MM.1S (cell line): Measurements from ENCODE around the gene LIPI.

Source experiments
- DNase-seq: peaks from one replicate; pipeline ENCODE4 v3.0.0-alpha.2; 2015
- H2AFZ ChIP-seq: fragments of 300-600 bp; sonication (generic); 2 replicates; pipeline ENCODE4 v1.6.0; 2016; ENCODE audit warnings: antibody characterized with exemption, low read length
- H3F3A ChIP-seq: fragments of 300-600 bp; sonication (generic); 2 replicates; pipeline ENCODE4 v1.6.1; 2016; ENCODE audit warnings: mild to moderate bottlenecking, antibody characterized with exemption, low read length, moderate library complexity, mixed read lengths; ENCODE audit not compliant: insufficient read depth
- H3K27ac ChIP-seq: fragments of 300-600 bp; sonication (generic); 2 replicates; pipeline ENCODE4 v1.5.1; 2016; ENCODE audit warnings: mild to moderate bottlenecking, low read length
- H3K27me3 ChIP-seq: fragments of 300-600 bp; sonication (generic); replicated peaks from 2 replicates; pipeline ENCODE4 v1.6.0; 2016; ENCODE audit warnings: low read length; ENCODE audit not compliant: insufficient read depth
- H3K36me3 ChIP-seq: fragments of 300-600 bp; sonication (generic); replicated peaks from 2 replicates; pipeline ENCODE4 v1.6.1; 2016; ENCODE audit warnings: mild to moderate bottlenecking, low read length, mixed read lengths; ENCODE audit not compliant: insufficient read depth
- H3K4me1 ChIP-seq: fragments of 300-600 bp; sonication (generic); 2 replicates; pipeline ENCODE4 v1.6.1; 2016; ENCODE audit warnings: low read length, mixed read lengths
- H3K4me2 ChIP-seq: fragments of 300-600 bp; sonication (generic); 2 replicates; pipeline ENCODE4 v1.6.0; 2016; ENCODE audit warnings: low read depth, low read length
- H3K4me3 ChIP-seq: fragments of 300-600 bp; sonication (generic); 2 replicates; pipeline ENCODE4 v1.5.1; 2016; ENCODE audit warnings: low read length, mixed read lengths
- H3K79me2 ChIP-seq: fragments of 300-600 bp; sonication (generic); 2 replicates; pipeline ENCODE4 v1.6.1; 2016; ENCODE audit warnings: mixed run types, low read length, mixed read lengths
- H3K9ac ChIP-seq: fragments of 300-600 bp; sonication (generic); 2 replicates; pipeline ENCODE4 v1.6.1; 2016; ENCODE audit warnings: low read length, mixed read lengths
- H3K9me2 ChIP-seq: fragments of 300-600 bp; sonication (generic); replicated peaks from 2 replicates; pipeline ENCODE4 v1.6.1; 2016; ENCODE audit warnings: mild to moderate bottlenecking, low read length, mixed read lengths; ENCODE audit not compliant: insufficient read depth
- H3K9me3 ChIP-seq: fragments of 300-600 bp; sonication (generic); replicated peaks from 2 replicates; pipeline ENCODE4 v1.6.1; 2016; ENCODE audit warnings: mild to moderate bottlenecking, low read length, mixed read lengths; ENCODE audit not compliant: insufficient read depth
- H4K20me1 ChIP-seq: fragments of 300-600 bp; sonication (generic); 2 replicates; pipeline ENCODE4 v1.6.1; 2016; ENCODE audit warnings: mild to moderate bottlenecking, low read length, moderate library complexity, mixed read lengths; ENCODE audit not compliant: insufficient read depth
- CTCF ChIP-seq: fragments of 300-600 bp; sonication (generic); IDR thresholded peaks from 2 replicates; pipeline ENCODE4 v1.5.1; 2016; ENCODE audit warnings: antibody characterized with exemption, low read length, mixed read lengths
- EZH2 ChIP-seq: fragments of 300-600 bp; sonication (generic); optimal IDR thresholded peaks from 2 replicates; pipeline ENCODE3; 2017; ENCODE audit warnings: low read depth, mild to moderate bottlenecking, antibody characterized with exemption, low read length, mixed read lengths
- EZH2phosphoT487 ChIP-seq: fragments of 300-600 bp; sonication (generic); IDR thresholded peaks from 2 replicates; pipeline ENCODE4 v1.6.1; 2018; ENCODE audit warnings: antibody characterized with exemption, low read length

The LIPI gene

DNA sequence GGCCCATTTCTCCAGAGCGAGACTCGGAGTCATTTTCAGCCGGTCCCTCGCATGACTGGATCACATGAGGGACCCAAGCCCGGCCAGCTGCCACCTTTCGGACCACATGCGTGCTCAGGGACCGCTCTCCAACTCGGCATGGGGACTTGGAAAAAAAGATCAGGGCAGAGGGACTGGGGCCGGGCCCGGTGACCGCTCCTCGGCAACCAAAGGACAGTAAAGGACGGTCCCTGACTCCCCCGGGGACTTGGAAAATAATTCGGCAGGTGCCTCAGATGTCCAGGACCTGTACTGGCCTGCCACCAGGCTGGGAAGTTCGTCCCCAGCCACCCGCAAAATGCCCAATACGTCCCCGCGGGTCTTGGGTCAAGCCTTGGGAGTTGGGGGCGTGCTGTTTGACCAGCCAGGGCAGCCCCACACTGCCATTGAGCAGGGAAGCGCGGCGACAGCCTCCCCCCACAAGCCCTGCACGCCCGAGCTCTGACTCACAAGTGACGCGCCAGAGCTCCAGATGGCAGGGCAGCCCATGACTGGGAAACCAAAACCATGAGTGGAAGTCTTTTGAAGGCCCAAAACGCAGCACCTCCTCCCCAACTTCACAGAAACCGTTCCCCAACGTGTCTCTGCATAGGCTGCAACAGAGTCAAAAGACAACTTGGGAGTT is 134.5 kb downstream of the LIPI start:
- H3K27me3 ChIP-seq: no peaks in the 10 kb centered on the region
- H3F3A ChIP-seq: no peaks in the 10 kb centered on the region
- no peak overlapping the region for H3K4me2 ChIP-seq
- no peaks in the 10 kb centered on the region for H3K79me2 ChIP-seq
- H3K4me3 ChIP-seq: no peak overlapping the region
- no peaks in the 10 kb centered on the region for H3K9me2 ChIP-seq
- H3K4me1 ChIP-seq: no peaks in the 10 kb centered on the region
- no peak for TF ChIP-seq EZH2phosphoT487
- TF ChIP-seq EZH2: no peak
- no peak for TF ChIP-seq CTCF
- H4K20me1 ChIP-seq: no peaks in the 10 kb centered on the region
- no peaks in the 10 kb centered on the region; the same call in 1 of the 2 replicates for H3K9me3 ChIP-seq
- H2AFZ ChIP-seq: no peak overlapping the region
- no peak for DNase-seq
- H3K27ac ChIP-seq: no peak overlapping the region
- no peaks in the 10 kb centered on the region for H3K36me3 ChIP-seq
- H3K9ac ChIP-seq: no peak overlapping the region

DNA sequence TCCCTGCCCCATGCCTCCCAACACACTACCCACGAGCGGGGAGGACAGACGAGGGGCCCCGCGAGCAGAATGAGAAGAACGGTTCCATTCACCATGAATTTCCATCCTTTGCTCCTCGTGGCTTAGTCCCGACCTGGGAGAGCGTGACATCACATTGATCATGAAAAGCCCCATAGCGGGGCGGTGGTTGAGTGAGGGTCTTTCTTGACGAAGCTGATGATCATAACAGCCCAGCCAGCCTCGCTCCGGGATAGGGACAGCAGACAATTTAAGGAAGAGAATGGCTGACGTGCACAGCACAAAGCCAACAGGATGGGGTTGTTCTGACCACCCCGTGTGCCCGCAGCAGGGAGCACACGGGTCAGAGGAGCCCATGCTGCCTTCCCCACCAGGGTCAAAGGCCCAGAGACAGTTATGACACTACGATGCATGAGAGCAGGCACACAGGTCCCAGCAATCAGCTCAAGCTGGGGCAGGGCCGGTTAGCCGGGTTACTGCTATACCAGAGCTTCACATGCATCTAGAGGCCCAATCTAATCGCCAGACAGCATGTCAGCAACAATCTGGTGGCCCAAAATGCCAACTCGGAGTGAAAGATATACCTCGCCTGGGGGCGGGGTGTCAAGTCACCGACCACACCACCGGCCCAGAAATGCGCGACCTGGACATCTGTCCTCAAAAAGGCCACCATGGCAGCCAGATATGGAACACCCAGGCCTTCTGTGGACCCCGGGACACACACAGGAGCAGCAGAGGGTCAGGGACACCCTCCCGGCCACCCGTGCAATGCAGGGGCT is 135.2 kb downstream of the LIPI start:
- Histone ChIP-seq H3K9me2 (no peaks in the 10 kb centered on the region), H3K4me1 (no peaks in the 10 kb centered on the region), H2AFZ (no peak overlapping the region)

DNA sequence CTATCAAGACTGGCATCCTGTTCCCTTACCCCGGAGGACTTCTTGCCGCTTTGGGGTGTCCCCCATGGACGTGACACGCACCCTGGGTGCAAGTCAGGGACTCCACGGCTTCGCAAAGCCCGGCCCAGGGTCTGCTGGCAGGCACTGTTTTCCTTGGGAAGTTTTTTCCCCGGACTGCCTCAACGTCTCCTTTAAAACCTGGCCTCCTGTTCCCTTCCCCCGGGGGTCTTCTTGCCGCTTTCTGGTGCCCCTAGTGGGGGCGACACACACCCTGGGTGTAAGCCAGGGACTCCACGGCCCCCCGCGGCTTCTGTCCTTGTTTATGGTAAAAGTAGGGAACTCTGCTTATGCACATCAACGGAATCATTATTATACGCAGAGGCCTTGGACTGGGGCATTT is 136.6 kb downstream of the LIPI start:
- H3K4me1 ChIP-seq: no peaks in the 10 kb centered on the region
- no peaks in the 10 kb centered on the region for H4K20me1 ChIP-seq
- H3K79me2 ChIP-seq: no peaks in the 10 kb centered on the region
- TF ChIP-seq EZH2phosphoT487 (no peak), CTCF (no peak), EZH2 (no peak)
- no peak for DNase-seq
- H3K4me2 ChIP-seq: no peak overlapping the region
- no peak overlapping the region for H3K9ac ChIP-seq
- H3K27ac ChIP-seq: no peak overlapping the region
- H2AFZ ChIP-seq: no peak overlapping the region
- no peak overlapping the region for H3K4me3 ChIP-seq
- no peaks in the 10 kb centered on the region for H3F3A ChIP-seq
- no peaks in the 10 kb centered on the region for H3K27me3 ChIP-seq
- no peaks in the 10 kb centered on the region; the same call in 1 of the 2 replicates for H3K9me3 ChIP-seq
- H3K36me3 ChIP-seq: no peaks in the 10 kb centered on the region
- no peaks in the 10 kb centered on the region for H3K9me2 ChIP-seq

More for the DNA sequence above, 135.2 kb downstream of the LIPI start:
- no peak overlapping the region for H3K9ac ChIP-seq
- H3K9me3 ChIP-seq: no peaks in the 10 kb centered on the region; the same call in 1 of the 2 replicates
- H4K20me1 ChIP-seq: no peaks in the 10 kb centered on the region
- no peaks in the 10 kb centered on the region for H3K79me2 ChIP-seq
- TF ChIP-seq EZH2phosphoT487 (no peak), CTCF (no peak), EZH2 (no peak)
- H3K4me2 ChIP-seq: no peak overlapping the region
- H3K4me3 ChIP-seq: no peak overlapping the region
- no peaks in the 10 kb centered on the region for H3K27me3 ChIP-seq
- DNase-seq: no peak
- H3K27ac ChIP-seq: no peak overlapping the region
- H3K36me3 ChIP-seq: no peaks in the 10 kb centered on the region
- H3F3A ChIP-seq: no peaks in the 10 kb centered on the region
